Fibroblast of pulmonary artery (primary cell): ENCODE measurements around the gene NOL4L.

ENCODE experiments used
- DNase-seq: peaks from one replicate; pipeline ENCODE4 v3.0.0-alpha.2; 2010; ENCODE audit warnings: low read depth
- H3K4me3 ChIP-seq: replicated peaks from 2 replicates; pipeline ENCODE4 v1.5.1; 2011; ENCODE audit warnings: low read depth, mild to moderate bottlenecking, control low read depth, low read length, moderate library complexity
- CTCF ChIP-seq: IDR thresholded peaks from 2 replicates; pipeline ENCODE4 v1.5.1; 2011; ENCODE audit warnings: mild to moderate bottlenecking, control low read depth, low read length, inconsistent platforms; ENCODE audit errors: missing control alignments

NOL4L gene

GRCh38 chr20:32483351-32484224 is 101.5 kb downstream of the NOL4L start:
- DNase-seq, result peak; percentile 81
- TF ChIP-seq CTCF, result no peak

GRCh38 chr20:32482442-32483261 is 102.5 kb downstream of the NOL4L start:
- no peak for DNase-seq

More at GRCh38 chr20:32483351-32484224, 101.5 kb downstream of the NOL4L start:
- peak overlapping the region; percentile 70 for H3K4me3 ChIP-seq

GRCh38 chr20:32482143-32482441 is 103.0 kb downstream of the NOL4L start:
- DNase-seq, result no peak
- no peak for TF ChIP-seq CTCF
- peak overlapping the region; percentile 70 for H3K4me3 ChIP-seq

More at GRCh38 chr20:32482442-32483261, 102.5 kb downstream of the NOL4L start:
- TF ChIP-seq CTCF, result no peak
- H3K4me3 ChIP-seq, result peak overlapping the region; percentile 70

GRCh38 chr20:32481311-32482142 is 103.6 kb downstream of the NOL4L start:
- H3K4me3 ChIP-seq, result peak overlapping the region; percentile 70
- no peak for DNase-seq
- TF ChIP-seq CTCF, result no peak

GRCh38 chr20:32480371-32481241 is 104.5 kb downstream of the NOL4L start:
- peak overlapping the region; percentile 70 for H3K4me3 ChIP-seq
- DNase-seq, result no peak
- TF ChIP-seq CTCF, result no peak

GRCh38 chr20:32479697-32480171 is 105.4 kb downstream of the NOL4L start:
- TF ChIP-seq CTCF, result no peak
- H3K4me3 ChIP-seq, result no peak overlapping the region
- no peak for DNase-seq
